ENCODE data around the gene TMEM252.

DNA sequence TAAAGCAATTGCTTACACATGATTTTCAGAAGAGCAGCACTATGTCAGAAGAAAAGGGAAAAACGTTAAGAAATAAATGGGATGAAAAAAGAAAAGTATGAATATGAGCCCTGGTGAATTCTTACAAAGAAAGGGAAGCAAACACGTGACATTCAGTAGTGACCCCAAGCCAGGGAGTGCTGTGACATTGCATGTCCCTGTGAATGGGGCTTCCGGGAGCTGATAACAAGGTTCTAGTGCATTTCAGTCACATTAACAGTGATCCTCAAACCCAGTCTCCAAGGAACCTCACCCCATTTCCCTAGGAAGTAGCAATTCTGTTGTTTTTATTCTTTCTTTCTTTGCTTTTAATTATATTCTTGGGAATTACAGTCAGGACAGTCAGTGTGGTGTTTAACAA, 27.3 kb downstream of the TMEM252 start:
- TF ChIP-seq EZH2phosphoT487 (IDR thresholded peaks at IDR 0.05; ENCODE audit: low read length) (no peak), EZH2 (optimal IDR thresholded peaks at IDR 0.05; ENCODE audit: low read depth, low read length) (no peak), CTCF (IDR thresholded peaks at IDR 0.05; ENCODE audit: low read length) (no peak)
